H1 (cell line): ENCODE results near the gene DNAH8. TPM values are rescaled to one million over a fixed set of nuclear protein-coding genes. Genes with fewer than 3 reads are reported as not detected.

Experiments
- BRCA1 ChIP-seq: IDR thresholded peaks from 2 replicates; pipeline ENCODE4 v1.6.1; 2012; ENCODE audit warnings: low read depth, low read length, improper control_type of control experiment
- EGR1 ChIP-seq: IDR thresholded peaks from 2 replicates; pipeline ENCODE4 v1.6.1; 2011; ENCODE audit warnings: low read depth, low read length, borderline replicate concordance
- EP300 ChIP-seq, 2 experiments: IDR thresholded peaks; 1 replicate in 1 of 2; 2 replicates in 1 of 2; pipeline ENCODE4 v1.6.1; 2011 to 2012; ENCODE audit warnings: low read depth in 2 of 2, low read length in 2 of 2, mild to moderate bottlenecking in 2 of 2, borderline replicate concordance in 1 of 2, inconsistent platforms in 1 of 2, moderate library complexity in 1 of 2
- FOSL1 ChIP-seq: IDR thresholded peaks from 2 replicates; pipeline ENCODE4 v1.6.1; 2011; ENCODE audit warnings: mild to moderate bottlenecking, low read depth, low read length, moderate library complexity; ENCODE audit not compliant: insufficient read depth
- HDAC2 ChIP-seq, 2 experiments: fragments of 300-600 bp in 1 of 2; sonication (generic) in 1 of 2; IDR thresholded peaks; 2 replicates each; pipeline ENCODE4 v1.6.1; 2011 to 2012; ENCODE audit warnings: low read depth in 2 of 2, low read length in 2 of 2, mild to moderate bottlenecking in 2 of 2, moderate library complexity in 2 of 2, borderline replicate concordance in 1 of 2, inconsistent platforms in 1 of 2
- RAD21 ChIP-seq, 2 experiments: IDR thresholded peaks in 1 of 2; conservative IDR thresholded peaks in 1 of 2; 2 replicates each; pipeline ENCODE4 v1.6.1; 2011; ENCODE audit warnings: low read depth in 2 of 2, low read length in 2 of 2, improper control_type of control experiment in 1 of 2, inconsistent platforms in 1 of 2, mild to moderate bottlenecking in 1 of 2, moderate library complexity in 1 of 2
- SP2 ChIP-seq: IDR thresholded peaks from 2 replicates; pipeline ENCODE4 v1.6.1; 2012; ENCODE audit warnings: mild to moderate bottlenecking, low read length, inconsistent platforms
- SP4 ChIP-seq: IDR thresholded peaks from 2 replicates; pipeline ENCODE4 v1.6.1; 2012; ENCODE audit warnings: low read length, inconsistent platforms
- ZNF274 ChIP-seq: IDR thresholded peaks from 2 replicates; pipeline ENCODE4 v1.7.0; 2012; ENCODE audit warnings: low read length, borderline replicate concordance; ENCODE audit errors: extremely low read depth
- polyA plus RNA-seq, 7 experiments: library from polyadenylated mRNA; depleted of rRNA in 3 of 7; stranded (reverse) in 5 of 7; unstranded in 2 of 7; fragments of >200 nt in 5 of 7; fragments of 200-250 nt in 2 of 7; gene quantifications; 1 replicate in 5 of 7; 2 replicates in 1 of 7; 4 replicates in 1 of 7; pipeline versions ENCODE4 v1.2.1 to v1.2.3, GENCODE V29; 2011 to 2013; ENCODE audit warnings: missing spikeins in 2 of 7, mixed read lengths in 2 of 7
- total RNA-seq: library from RNA; stranded (reverse); fragmentation: NEBNext Ultra II Directional; extraction: Animal tissue kit (Norgen Biotek cat#: 25700); gene quantifications from 2 replicates; pipeline ENCODE4 v1.2.1, GENCODE V29; 2021
- TF ChIP-seq, protein P1 (sequence below): fragments of 300-600 bp; sonication (generic); IDR thresholded peaks from 2 replicates; pipeline ENCODE4 v1.7.1; 2012; ENCODE audit warnings: low read length, moderate library complexity, mild to moderate bottlenecking, inconsistent platforms; ENCODE audit not compliant: insufficient replicate concordance

DNAH8 gene
- total and polyA plus RNA-seq, 2 of the 8 experiments (the other 6 are each of a cell fraction or from before 2014, with no cell fraction given) = under 0.01 TPM; not detected in 1

DNA sequence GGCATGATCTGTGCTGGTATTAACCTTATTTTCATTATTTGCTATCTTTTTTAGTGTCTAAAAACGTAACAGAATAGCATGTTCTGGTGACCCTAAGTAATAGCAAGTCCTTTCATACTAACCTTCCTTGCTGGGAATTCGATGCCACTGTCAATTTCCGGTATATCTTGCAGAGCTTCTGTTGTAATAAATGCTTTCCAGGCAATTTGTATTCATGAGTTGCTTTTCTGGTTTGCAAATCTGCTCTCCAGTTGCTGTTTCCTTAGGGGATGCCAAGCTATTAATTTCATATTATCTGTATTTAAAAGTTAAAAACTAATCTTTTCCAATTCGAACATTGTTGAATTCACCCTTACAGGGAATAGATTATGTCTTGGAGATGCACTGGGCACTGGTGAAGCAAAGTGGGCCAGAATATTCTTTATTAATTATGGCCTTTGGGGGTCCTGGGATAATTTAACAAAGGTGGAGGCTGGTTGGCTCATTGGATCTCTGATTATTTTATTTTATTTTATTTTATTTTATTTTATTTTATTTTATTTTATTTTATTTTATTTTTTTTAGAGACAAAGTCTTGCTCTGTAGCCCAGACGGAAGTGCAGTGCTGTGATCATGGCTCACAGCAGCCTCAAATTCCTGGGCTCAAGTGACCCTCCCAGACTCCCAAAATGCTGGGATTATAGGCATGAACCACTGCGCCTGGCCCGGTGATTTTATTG, 209.8 kb downstream of the DNAH8 start (continued):
- TF ChIP-seq, protein P1, sequence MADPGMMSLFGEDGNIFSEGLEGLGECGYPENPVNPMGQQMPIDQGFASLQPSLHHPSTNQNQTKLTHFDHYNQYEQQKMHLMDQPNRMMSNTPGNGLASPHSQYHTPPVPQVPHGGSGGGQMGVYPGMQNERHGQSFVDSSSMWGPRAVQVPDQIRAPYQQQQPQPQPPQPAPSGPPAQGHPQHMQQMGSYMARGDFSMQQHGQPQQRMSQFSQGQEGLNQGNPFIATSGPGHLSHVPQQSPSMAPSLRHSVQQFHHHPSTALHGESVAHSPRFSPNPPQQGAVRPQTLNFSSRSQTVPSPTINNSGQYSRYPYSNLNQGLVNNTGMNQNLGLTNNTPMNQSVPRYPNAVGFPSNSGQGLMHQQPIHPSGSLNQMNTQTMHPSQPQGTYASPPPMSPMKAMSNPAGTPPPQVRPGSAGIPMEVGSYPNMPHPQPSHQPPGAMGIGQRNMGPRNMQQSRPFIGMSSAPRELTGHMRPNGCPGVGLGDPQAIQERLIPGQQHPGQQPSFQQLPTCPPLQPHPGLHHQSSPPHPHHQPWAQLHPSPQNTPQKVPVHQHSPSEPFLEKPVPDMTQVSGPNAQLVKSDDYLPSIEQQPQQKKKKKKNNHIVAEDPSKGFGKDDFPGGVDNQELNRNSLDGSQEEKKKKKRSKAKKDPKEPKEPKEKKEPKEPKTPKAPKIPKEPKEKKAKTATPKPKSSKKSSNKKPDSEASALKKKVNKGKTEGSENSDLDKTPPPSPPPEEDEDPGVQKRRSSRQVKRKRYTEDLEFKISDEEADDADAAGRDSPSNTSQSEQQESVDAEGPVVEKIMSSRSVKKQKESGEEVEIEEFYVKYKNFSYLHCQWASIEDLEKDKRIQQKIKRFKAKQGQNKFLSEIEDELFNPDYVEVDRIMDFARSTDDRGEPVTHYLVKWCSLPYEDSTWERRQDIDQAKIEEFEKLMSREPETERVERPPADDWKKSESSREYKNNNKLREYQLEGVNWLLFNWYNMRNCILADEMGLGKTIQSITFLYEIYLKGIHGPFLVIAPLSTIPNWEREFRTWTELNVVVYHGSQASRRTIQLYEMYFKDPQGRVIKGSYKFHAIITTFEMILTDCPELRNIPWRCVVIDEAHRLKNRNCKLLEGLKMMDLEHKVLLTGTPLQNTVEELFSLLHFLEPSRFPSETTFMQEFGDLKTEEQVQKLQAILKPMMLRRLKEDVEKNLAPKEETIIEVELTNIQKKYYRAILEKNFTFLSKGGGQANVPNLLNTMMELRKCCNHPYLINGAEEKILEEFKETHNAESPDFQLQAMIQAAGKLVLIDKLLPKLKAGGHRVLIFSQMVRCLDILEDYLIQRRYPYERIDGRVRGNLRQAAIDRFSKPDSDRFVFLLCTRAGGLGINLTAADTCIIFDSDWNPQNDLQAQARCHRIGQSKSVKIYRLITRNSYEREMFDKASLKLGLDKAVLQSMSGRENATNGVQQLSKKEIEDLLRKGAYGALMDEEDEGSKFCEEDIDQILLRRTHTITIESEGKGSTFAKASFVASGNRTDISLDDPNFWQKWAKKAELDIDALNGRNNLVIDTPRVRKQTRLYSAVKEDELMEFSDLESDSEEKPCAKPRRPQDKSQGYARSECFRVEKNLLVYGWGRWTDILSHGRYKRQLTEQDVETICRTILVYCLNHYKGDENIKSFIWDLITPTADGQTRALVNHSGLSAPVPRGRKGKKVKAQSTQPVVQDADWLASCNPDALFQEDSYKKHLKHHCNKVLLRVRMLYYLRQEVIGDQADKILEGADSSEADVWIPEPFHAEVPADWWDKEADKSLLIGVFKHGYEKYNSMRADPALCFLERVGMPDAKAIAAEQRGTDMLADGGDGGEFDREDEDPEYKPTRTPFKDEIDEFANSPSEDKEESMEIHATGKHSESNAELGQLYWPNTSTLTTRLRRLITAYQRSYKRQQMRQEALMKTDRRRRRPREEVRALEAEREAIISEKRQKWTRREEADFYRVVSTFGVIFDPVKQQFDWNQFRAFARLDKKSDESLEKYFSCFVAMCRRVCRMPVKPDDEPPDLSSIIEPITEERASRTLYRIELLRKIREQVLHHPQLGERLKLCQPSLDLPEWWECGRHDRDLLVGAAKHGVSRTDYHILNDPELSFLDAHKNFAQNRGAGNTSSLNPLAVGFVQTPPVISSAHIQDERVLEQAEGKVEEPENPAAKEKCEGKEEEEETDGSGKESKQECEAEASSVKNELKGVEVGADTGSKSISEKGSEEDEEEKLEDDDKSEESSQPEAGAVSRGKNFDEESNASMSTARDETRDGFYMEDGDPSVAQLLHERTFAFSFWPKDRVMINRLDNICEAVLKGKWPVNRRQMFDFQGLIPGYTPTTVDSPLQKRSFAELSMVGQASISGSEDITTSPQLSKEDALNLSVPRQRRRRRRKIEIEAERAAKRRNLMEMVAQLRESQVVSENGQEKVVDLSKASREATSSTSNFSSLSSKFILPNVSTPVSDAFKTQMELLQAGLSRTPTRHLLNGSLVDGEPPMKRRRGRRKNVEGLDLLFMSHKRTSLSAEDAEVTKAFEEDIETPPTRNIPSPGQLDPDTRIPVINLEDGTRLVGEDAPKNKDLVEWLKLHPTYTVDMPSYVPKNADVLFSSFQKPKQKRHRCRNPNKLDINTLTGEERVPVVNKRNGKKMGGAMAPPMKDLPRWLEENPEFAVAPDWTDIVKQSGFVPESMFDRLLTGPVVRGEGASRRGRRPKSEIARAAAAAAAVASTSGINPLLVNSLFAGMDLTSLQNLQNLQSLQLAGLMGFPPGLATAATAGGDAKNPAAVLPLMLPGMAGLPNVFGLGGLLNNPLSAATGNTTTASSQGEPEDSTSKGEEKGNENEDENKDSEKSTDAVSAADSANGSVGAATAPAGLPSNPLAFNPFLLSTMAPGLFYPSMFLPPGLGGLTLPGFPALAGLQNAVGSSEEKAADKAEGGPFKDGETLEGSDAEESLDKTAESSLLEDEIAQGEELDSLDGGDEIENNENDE = no peak
- TF ChIP-seq SP4 (no peak), HDAC2 (IDR thresholded peaks at IDR 0.05; ENCODE audit: borderline replicate concordance in 1 of 2, low read depth in 2 of 2, low read length in 2 of 2) (no peak), EP300 (IDR thresholded peaks at IDR 0.05; ENCODE audit: borderline replicate concordance in 1 of 2, low read depth in 2 of 2, low read length in 2 of 2) (no peak), EGR1 (no peak), BRCA1 (no peak), RAD21 (IDR thresholded peaks at IDR 0.05 in 1 of 2, conservative IDR thresholded peaks at IDR 0.05 in 1 of 2; ENCODE audit: low read depth in 2 of 2, low read length in 2 of 2) (no peak), SP2 (no peak), FOSL1 (no peak), ZNF274 (no peak)
